Activated CD8-positive, alpha-beta memory T cell treated with anti-CD3 and anti-CD28 coated beads for 36 hours (primary cell): ENCODE measurements around the gene LRP10. TPM values are rescaled to one million over a fixed set of nuclear protein-coding genes. Genes with fewer than 3 reads are reported as not detected.

Source experiments
- CTCF ChIA-PET: fragments of 350-600 bp; sonication (Branson Sonifier 250); formaldehyde crosslinking; loops from one replicate; lab custom pipeline; 2021; ENCODE audit warnings: antibody characterized with exemption; lab: Charles Lee
- POLR2A ChIA-PET: fragments of 350-600 bp; sonication (Branson Sonifier 250); formaldehyde crosslinking; loops from one replicate; lab custom pipeline; 2021; ENCODE audit warnings: antibody characterized with exemption; lab: Charles Lee
- total RNA-seq, 2 experiments: library from RNA; stranded (reverse); gene quantifications; one replicate each; pipeline ENCODE4 v1.2.3, GENCODE V29; 2021

The LRP10 gene
- total RNA-seq, 2 experiments from 2014 or later: 28.1 to 28.5 TPM

GRCh38 chr14:22893706-22894105 lies 22.2 kb downstream of the LRP10 start:
- POLR2A ChIA-PET: no interaction called here
- CTCF ChIA-PET: interaction anchor here (1.1 to 2.5 kb wide), 2 partner anchors 21 to 71 kb away, joined by 3 to 12 read pairs; no protein-coding TSS in a partner anchor

- CTCF ChIA-PET: interaction anchor here (1.0 to 1.9 kb wide), 4 partner anchors 15 to 325 kb away, joined by 3 to 9 read pairs (median 5); partner anchors contain the start of gene LRP10
- POLR2A ChIA-PET: interaction anchor here (0.6 kb wide), 1 partner anchor 20 kb away, joined by 3 read pairs; no protein-coding TSS in a partner anchor
Observed at GRCh38 chr14:22895402-22895801, 23.9 kb downstream of the LRP10 start.

GRCh38 chr14:22896356-22896755 lies 24.8 kb downstream of the LRP10 start:
- POLR2A ChIA-PET: no interaction called here
- CTCF ChIA-PET: interaction anchor here (1.0 to 1.9 kb wide), 4 partner anchors 16 to 326 kb away, joined by 3 to 9 read pairs (median 5); partner anchors contain the start of gene LRP10

- CTCF ChIA-PET: interaction anchor here (1.6 to 1.9 kb wide), 2 partner anchors 25 to 74 kb away, joined by 7 to 9 read pairs; partner anchors contain the start of gene LRP10
Observed at GRCh38 chr14:22896760-22897159, 25.2 kb downstream of the LRP10 start.

GRCh38 chr14:22897357-22897756 lies 25.8 kb downstream of the LRP10 start:
- ChIA-PET CTCF (interaction anchor here (4.2 kb wide), 1 partner anchor 25 kb away, joined by 32 read pairs; the partner anchor contains the start of gene LRP10), POLR2A (no interaction called here)

More at GRCh38 chr14:22896760-22897159, 25.2 kb downstream of the LRP10 start:
- POLR2A ChIA-PET: no interaction called here

GRCh38 chr14:22898302-22899090 lies 27.0 kb downstream of the LRP10 start:
- POLR2A ChIA-PET: interaction anchor here (0.6 to 0.8 kb wide), 2 partner anchors 15 to 20 kb away, joined by 3 to 4 read pairs; partner anchors contain the start of gene RBM23
- CTCF ChIA-PET: interaction anchor here (0.8 to 4.2 kb wide), 3 partner anchors 26 to 327 kb away, joined by 3 to 32 read pairs (median 8); partner anchors contain the start of gene LRP10

- ChIA-PET CTCF (interaction anchor here (0.7 to 4.2 kb wide), 14 partner anchors 8 to 329 kb away, joined by 3 to 32 read pairs (median 7); partner anchors contain the start of genes LRP10, PRMT5 and REM2), POLR2A (no interaction called here)
Observed at GRCh38 chr14:22900081-22900799, 28.7 kb downstream of the LRP10 start.

GRCh38 chr14:22901799-22902198 lies 30.3 kb downstream of the LRP10 start:
- POLR2A ChIA-PET: no interaction called here
- CTCF ChIA-PET: interaction anchor here (0.8 to 3.0 kb wide), 9 partner anchors 10 to 81 kb away, joined by 3 to 13 read pairs (median 8); partner anchors contain the start of genes PRMT5 and REM2

GRCh38 chr14:22903742-22904087 lies 32.2 kb downstream of the LRP10 start:
- POLR2A ChIA-PET: no interaction called here
- CTCF ChIA-PET: interaction anchor here (0.6 to 1.4 kb wide), 3 partner anchors 30 to 51 kb away, joined by 3 to 6 read pairs (median 3); no protein-coding TSS in a partner anchor

- CTCF ChIA-PET: interaction anchor here (0.5 to 1.5 kb wide), 2 partner anchors 10 to 17 kb away, joined by 3 read pairs; no protein-coding TSS in a partner anchor
- POLR2A ChIA-PET: no interaction called here
Observed at GRCh38 chr14:22905627-22906026, 34.1 kb downstream of the LRP10 start.

- POLR2A ChIA-PET: no interaction called here
- CTCF ChIA-PET: interaction anchor here (1.5 kb wide), 1 partner anchor 10 kb away, joined by 3 read pairs; no protein-coding TSS in a partner anchor
Observed at GRCh38 chr14:22906073-22906472, 34.5 kb downstream of the LRP10 start.

GRCh38 chr14:22907429-22907828 lies 35.9 kb downstream of the LRP10 start:
- POLR2A ChIA-PET: interaction anchor here (1.0 kb wide), 1 partner anchor 9 kb away, joined by 8 read pairs; no protein-coding TSS in a partner anchor
- CTCF ChIA-PET: interaction anchor here (0.6 to 1.4 kb wide), 3 partner anchors 10 to 337 kb away, joined by 3 to 4 read pairs (median 4); no protein-coding TSS in a partner anchor

GRCh38 chr14:22908601-22909000 lies 37.1 kb downstream of the LRP10 start:
- CTCF ChIA-PET: interaction anchor here (0.8 to 1.4 kb wide), 3 partner anchors 8 to 339 kb away, joined by 3 to 4 read pairs (median 4); no protein-coding TSS in a partner anchor

GRCh38 chr14:22910916-22911315 lies 39.4 kb downstream of the LRP10 start:
- POLR2A ChIA-PET: no interaction called here
- CTCF ChIA-PET: interaction anchor here (1.5 kb wide), 1 partner anchor 11 kb away, joined by 6 read pairs; no protein-coding TSS in a partner anchor

More at GRCh38 chr14:22908601-22909000, 37.1 kb downstream of the LRP10 start:
- POLR2A ChIA-PET: interaction anchor here (0.6 kb wide), 1 partner anchor 9 kb away, joined by 3 read pairs; no protein-coding TSS in a partner anchor

GRCh38 chr14:22914836-22915235 lies 43.3 kb downstream of the LRP10 start:
- ChIA-PET CTCF (interaction anchor here (1.9 to 2.0 kb wide), 2 partner anchors 42 to 44 kb away, joined by 6 to 8 read pairs; partner anchors contain the start of gene LRP10), POLR2A (interaction anchor here (0.6 kb wide), 1 partner anchor 20 kb away, joined by 3 read pairs; no protein-coding TSS in a partner anchor)

GRCh38 chr14:22915886-22916521 lies 44.5 kb downstream of the LRP10 start:
- CTCF ChIA-PET: interaction anchor here (0.9 to 6.2 kb wide), 6 partner anchors 11 to 203 kb away, joined by 3 to 29 read pairs (median 5); partner anchors contain the start of genes LRP10 and PRMT5
- POLR2A ChIA-PET: interaction anchor here (1.0 to 1.2 kb wide), 2 partner anchors 8 to 35 kb away, joined by 3 to 8 read pairs; no protein-coding TSS in a partner anchor

GRCh38 chr14:22918804-22919600 lies 47.5 kb downstream of the LRP10 start, which contains the start of gene RBM23:
Gene RBM23, minus strand, starts transcription at chr14:22919149.
- CTCF ChIA-PET: interaction anchor here (0.6 to 6.2 kb wide), 5 partner anchors 11 to 348 kb away, joined by 3 to 29 read pairs (median 4); partner anchors contain the start of genes AJUBA and PRMT5
- POLR2A ChIA-PET: interaction anchor here (0.9 to 2.0 kb wide), 7 partner anchors 10 to 161 kb away, joined by 3 to 7 read pairs (median 6); partner anchors contain the start of genes HAUS4, LRP10 and PRMT5
